IPS-15b (cell line): ENCODE results near the gene MCIDAS.

Experiments
- H3K27me3 ChIP-seq: one replicate; pipeline ENCODE4 v1.6.1; 2013; ENCODE audit warnings: low read length; ENCODE audit not compliant: control insufficient read depth, insufficient read depth
- H3K36me3 ChIP-seq: one replicate; pipeline ENCODE4 v1.6.1; 2013; ENCODE audit warnings: low read length; ENCODE audit not compliant: control insufficient read depth, insufficient read depth
- H3K4me1 ChIP-seq: one replicate; pipeline ENCODE4 v1.6.1; 2013; ENCODE audit warnings: mild to moderate bottlenecking, low read length; ENCODE audit not compliant: control insufficient read depth, insufficient read depth
- H3K4me3 ChIP-seq: one replicate; pipeline ENCODE4 v1.5.1; 2013; ENCODE audit warnings: low read depth, low read length
- H3K9ac ChIP-seq: one replicate; pipeline ENCODE4 v1.6.1; 2013; ENCODE audit warnings: low read depth, mild to moderate bottlenecking, low read length
- H3K9me3 ChIP-seq: one replicate; pipeline ENCODE4 v1.6.1; 2013; ENCODE audit warnings: mild to moderate bottlenecking, low read length; ENCODE audit not compliant: control insufficient read depth, insufficient read depth

MCIDAS gene

DNA sequence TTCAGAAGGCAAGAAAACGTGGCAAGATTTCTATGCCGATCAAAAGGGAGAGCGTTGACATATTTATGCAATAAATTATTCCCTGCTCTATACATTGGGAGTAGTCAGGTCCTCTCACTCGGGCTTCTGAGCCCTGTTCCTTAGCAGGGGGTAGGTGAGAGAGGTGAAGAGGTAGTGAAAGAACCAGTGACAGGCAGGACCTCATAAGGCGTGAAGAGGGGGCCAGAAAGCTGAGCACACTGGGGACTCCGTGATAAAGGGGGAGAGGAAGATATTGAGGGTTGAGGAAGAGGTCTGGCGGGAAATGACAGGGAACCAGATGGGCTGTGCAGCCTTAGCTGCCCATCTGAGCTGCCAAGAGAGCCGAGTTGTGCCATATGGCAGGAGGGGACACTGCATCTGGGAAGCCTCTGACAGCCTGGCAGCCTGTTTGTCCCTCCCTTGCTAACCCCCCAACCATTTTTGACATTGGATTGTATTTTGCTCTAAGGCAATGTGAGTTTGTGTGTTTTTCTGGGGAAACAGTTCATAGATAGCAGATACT, 53.4 kb downstream of the MCIDAS start:
- H3K36me3 ChIP-seq = no peaks in the 10 kb centered on the region
- H3K4me3 ChIP-seq = peak overlapping the region; percentile 49
- H3K4me1 ChIP-seq = no peaks in the 10 kb centered on the region
- H3K27me3 ChIP-seq = peaks cover 82% of the 10 kb centered on the region
- no peaks in the 10 kb centered on the region for H3K9me3 ChIP-seq
- no peak overlapping the region for H3K9ac ChIP-seq

DNA sequence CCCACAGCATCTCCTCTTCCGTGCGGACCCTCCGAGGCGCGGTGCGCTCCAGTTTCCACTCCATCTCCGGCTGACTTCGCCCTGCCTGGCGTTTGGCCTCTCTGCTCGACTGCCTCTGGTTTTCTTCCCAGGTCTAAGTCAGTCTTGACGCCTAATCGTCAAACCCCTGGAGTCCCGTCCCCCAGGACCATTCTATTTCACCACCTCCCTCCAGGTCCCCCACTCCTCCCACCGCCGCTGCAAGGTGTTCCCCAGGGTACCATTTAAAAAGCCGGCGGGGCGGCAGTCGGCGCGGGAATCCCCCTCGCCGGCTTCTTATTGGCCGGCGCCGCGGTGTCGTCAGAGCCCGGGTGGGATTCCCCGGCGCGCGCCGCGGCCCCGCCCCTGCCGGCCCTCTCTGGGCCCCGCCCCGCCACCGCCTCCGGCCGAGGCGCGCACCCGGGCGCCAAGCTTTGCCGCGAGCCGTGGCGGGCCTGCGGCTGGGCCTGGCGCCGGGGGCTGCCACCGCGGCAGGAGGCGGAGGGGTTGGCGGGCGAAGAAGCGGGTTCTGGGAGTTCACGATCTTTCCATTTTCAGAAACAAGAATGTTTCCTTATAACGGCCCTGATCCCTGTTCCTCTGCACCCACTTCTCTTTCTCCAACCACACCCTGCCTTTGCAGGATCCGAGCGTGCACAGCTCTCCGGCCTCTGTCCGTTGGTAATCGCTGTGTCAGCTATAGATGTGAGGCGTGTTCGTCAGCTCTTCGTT, 54.0 kb downstream of the MCIDAS start, which contains the start of gene CDC20B:
Gene CDC20B (minus strand): TSS at position 241 of the 750 bp plus-strand sequence. CDS start 177 bp downstream, at position 64.
- Histone ChIP-seq H3K27me3 (peaks cover 76% of the 10 kb centered on the region), H3K9me3 (no peaks in the 10 kb centered on the region), H3K4me1 (no peaks in the 10 kb centered on the region), H3K4me3 (peak within 1 kb of the TSS; percentile 49), H3K36me3 (no peaks in the 10 kb centered on the region), H3K9ac (no peak within 1 kb of the TSS)

DNA sequence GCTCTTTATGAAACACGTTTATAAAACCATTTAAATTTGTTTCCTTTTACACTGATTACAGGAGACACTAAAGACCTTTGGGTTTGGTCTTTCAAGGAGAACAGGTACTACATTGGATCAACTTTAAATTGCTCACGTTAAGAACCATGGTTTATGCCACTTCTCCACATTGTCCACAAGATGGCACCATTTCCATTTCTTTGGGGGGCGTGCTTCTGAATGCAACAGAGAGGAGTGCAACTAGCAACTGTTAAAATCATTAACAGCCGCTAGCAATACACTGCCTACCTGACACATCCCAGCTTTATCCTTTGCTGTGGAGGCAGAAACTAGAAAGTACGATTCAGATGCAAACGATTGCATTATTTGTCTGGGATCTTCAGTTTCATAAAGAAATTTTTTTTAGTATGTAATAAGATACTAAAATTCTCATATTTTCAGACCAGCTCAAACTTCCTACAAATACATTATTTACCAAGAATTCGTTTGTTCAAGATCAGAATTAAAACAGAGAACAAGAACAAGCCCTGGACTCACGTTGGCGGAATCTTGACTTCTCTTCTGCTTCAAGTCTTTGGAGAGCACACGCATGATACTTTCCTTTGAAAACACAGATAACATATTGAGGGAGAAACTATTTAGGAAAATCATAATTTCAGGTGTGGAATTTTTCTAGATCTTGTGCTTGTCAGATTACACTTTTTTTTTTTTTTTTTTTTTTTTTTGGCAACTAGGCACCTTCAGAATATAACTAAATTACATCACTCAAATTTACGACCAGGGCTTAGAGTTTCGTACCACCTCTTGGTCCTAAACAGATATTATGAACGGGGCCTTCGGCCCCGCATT, 54.8 kb downstream of the MCIDAS start:
- Histone ChIP-seq H3K27me3 (peaks cover 68% of the 10 kb centered on the region), H3K9ac (no peak overlapping the region), H3K4me3 (peak overlapping the region; percentile 33), H3K4me1 (no peaks in the 10 kb centered on the region), H3K36me3 (no peaks in the 10 kb centered on the region), H3K9me3 (no peaks in the 10 kb centered on the region)

DNA sequence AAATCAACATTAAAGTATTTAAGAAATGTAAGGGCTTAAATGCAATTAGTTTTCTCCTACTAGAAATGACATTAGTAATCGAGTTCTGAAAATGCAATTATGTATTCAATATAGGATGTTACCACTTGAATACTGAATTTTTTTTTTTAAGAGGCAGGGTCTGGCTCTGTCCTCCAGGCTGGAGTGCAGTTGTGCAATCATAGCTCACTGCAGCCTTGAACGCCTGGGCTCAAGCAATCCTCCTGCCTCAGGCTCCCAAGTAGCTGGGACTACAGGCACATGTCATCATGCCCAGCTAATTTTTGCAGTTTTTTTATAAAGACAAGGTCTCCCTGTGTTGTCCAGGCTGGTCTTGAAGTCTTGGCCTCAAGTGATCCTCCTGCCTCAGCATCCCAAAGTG, 55.6 kb downstream of the MCIDAS start:
- Histone ChIP-seq H3K4me1 (no peaks in the 10 kb centered on the region), H3K36me3 (no peaks in the 10 kb centered on the region), H3K27me3 (peaks cover 60% of the 10 kb centered on the region), H3K4me3 (no peak overlapping the region), H3K9ac (no peak overlapping the region), H3K9me3 (no peaks in the 10 kb centered on the region)
